ENCODE data around the gene TMEM53. TPM values are rescaled to one million over a fixed set of nuclear protein-coding genes. Genes with fewer than 3 reads are reported as not detected.

TMEM53 gene
- total and polyA plus RNA-seq, 2 of the 8 experiments (the other 6 are each of a cell fraction or from before 2014, with no cell fraction given), result 6.7 to 27.9 TPM

DNA sequence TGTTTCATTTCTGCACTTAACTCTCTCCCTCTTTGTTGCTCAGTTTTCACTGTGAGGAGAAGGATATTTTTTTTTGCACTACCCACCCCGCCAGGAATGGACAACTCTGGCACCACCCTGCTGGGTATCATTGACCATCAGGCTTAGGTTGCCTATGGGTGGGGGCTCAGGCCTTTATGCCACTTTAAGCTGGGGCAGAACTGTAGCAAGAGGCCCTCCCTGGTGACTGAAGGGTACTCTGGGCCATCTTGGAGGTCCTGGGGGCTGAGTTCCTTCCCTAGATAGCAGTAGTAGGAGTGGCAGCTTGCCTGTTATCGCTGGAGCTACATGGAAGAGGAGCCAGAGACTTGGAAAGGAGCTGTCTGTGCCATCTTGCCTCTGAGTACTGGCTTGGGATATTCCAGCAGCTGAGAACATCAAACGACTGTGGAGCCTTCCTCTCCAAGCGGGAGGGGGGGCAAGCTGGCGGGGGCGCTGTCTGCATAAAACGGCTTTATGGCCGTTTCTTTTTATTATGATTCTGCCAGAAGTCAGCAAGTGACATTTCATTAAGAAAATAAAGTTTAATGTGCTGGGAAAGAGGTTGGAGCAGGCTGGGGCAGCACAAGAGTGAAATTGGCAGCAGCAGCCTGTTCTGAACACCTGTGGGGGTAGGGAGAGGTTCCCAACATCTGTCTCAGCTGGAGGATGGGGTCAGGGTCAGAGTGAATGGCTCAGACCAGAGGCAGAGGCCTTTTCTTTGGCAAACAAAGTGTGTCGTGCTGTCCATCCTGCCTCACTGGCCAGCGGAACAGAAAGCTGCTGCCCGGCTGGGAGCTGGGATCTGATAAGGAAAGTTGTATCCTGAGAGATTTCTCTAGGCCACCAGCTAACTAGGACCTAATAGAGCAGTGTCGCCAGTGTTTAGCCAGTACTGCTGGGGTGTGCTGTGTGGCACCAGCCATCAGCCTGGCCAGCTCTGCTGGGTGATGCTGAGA, 32.9 kb downstream of the TMEM53 start:
- Histone ChIP-seq H3K79me2 (ENCODE audit: control insufficient read depth in 1 of 2, insufficient read depth in 2 of 2, low read length in 2 of 2) (no peaks in the 10 kb centered on the region), H3K27ac (ENCODE audit: low read depth, low read length) (no peak overlapping the region), H2BK20ac (ENCODE audit: low read length) (no peak overlapping the region), H4K91ac (replicated peaks; ENCODE audit: insufficient read length, low read length) (no peak overlapping the region), H3K4me1 (replicated peaks in 1 of 4; ENCODE audit: control insufficient read depth in 3 of 4, insufficient read depth in 4 of 4, low read length in 3 of 4) (no peaks in the 10 kb centered on the region), H3K27me3 (replicated peaks in 1 of 4; ENCODE audit: control insufficient read depth in 3 of 4, extremely low read depth in 1 of 4, insufficient read depth in 3 of 4, low read length in 3 of 4) (no peaks in the 10 kb centered on the region), H3K79me1 (ENCODE audit: low read depth, low read length) (peaks cover 16% of the 10 kb centered on the region), H2BK5ac (ENCODE audit: low read depth, low read length) (no peak overlapping the region), H3K9ac (replicated peaks in 1 of 4; ENCODE audit: extremely low read depth in 1 of 4, low read depth in 3 of 4, low read length in 3 of 4) (no peak overlapping the region), H3K4me3 (ENCODE audit: extremely low read depth in 1 of 4, insufficient read depth in 2 of 4, low read depth in 3 of 4, low read length in 4 of 4) (no peak overlapping the region), H3K4ac (replicated peaks; ENCODE audit: insufficient read length, low read depth, low read length) (no peak overlapping the region), H4K8ac (ENCODE audit: extremely low read depth, insufficient read depth, low read length) (no peak overlapping the region), H4K20me1 (replicated peaks in 1 of 2; ENCODE audit: control insufficient read depth in 1 of 2, insufficient read depth in 2 of 2, low read length in 2 of 2) (peaks cover 11 to 17% of the 10 kb centered on the region in 2 experiments), H3K23me2 (ENCODE audit: low read depth, low read length) (no peaks in the 10 kb centered on the region), H2BK12ac (ENCODE audit: low read depth, low read length) (no peak overlapping the region), H3K36me3 (ENCODE audit: control insufficient read depth in 2 of 4, insufficient read depth in 4 of 4, low read length in 3 of 4) (peaks cover 24 to 73% (median 64%) of the 10 kb centered on the region in 4 experiments), H3K9me3 (ENCODE audit: insufficient read depth in 2 of 2, low read depth in 1 of 2, low read length in 1 of 2) (no peaks in the 10 kb centered on the region), H2BK120ac (replicated peaks; ENCODE audit: low read depth, low read length) (no peak overlapping the region), H4K5ac (ENCODE audit: insufficient read length, low read depth, low read length) (no peak overlapping the region), H3K23ac (ENCODE audit: insufficient read length) (no peak overlapping the region), H3K56ac (replicated peaks; ENCODE audit: insufficient read length, low read depth, low read length) (no peak overlapping the region), H3K14ac (ENCODE audit: insufficient read length) (no peak overlapping the region), H3K4me2 (ENCODE audit: insufficient read depth in 1 of 2, low read depth in 2 of 2, low read length in 2 of 2) (no peak overlapping the region), H2BK15ac (ENCODE audit: low read length) (no peak overlapping the region), H3K18ac (ENCODE audit: extremely low read depth, low read length) (no peak overlapping the region), H2AFZ (ENCODE audit: low read length) (no peak overlapping the region), H2AK5ac (ENCODE audit: low read depth, low read length) (no peak overlapping the region)
- ChIA-PET CTCF (ENCODE audit: partially characterized antibody) (interaction anchor here (0.5 to 15.0 kb wide), 12 partner anchors 8 to 1946 kb away, joined by 3 to 197 read pairs (median 5); partner anchors contain the start of genes ARMH1 and TMEM53), POLR2A (ENCODE audit: partially characterized antibody) (interaction anchor here (0.6 to 30.8 kb wide), 8 partner anchors 1 to 403 kb away, joined by 3 to 633 read pairs (median 4); no protein-coding TSS in a partner anchor)
- 89% methylated on average over 12 of the region's 12 CpGs; no CpG with 5 or more reads in 1 of the 2 experiments for WGBS, 2 experiments (ENCODE audit: extremely low coverage in 1 of 2, insufficient coverage in 1 of 2, insufficient read length in 1 of 2, insufficient replicate concordance in 2 of 2, low coverage in 1 of 2, low lambda C conversion rate in 2 of 2, missing lambda C conversion rate in 1 of 2)
- FAIRE-seq (no peak), DNase-seq (ENCODE audit: low read depth in 1 of 2, low spot score in 2 of 2) (no peak)
- no peak for TF ChIP-seq JUN (IDR thresholded peaks at IDR 0.05; ENCODE audit: low read depth, low read length)
- TF ChIP-seq, protein P1, sequence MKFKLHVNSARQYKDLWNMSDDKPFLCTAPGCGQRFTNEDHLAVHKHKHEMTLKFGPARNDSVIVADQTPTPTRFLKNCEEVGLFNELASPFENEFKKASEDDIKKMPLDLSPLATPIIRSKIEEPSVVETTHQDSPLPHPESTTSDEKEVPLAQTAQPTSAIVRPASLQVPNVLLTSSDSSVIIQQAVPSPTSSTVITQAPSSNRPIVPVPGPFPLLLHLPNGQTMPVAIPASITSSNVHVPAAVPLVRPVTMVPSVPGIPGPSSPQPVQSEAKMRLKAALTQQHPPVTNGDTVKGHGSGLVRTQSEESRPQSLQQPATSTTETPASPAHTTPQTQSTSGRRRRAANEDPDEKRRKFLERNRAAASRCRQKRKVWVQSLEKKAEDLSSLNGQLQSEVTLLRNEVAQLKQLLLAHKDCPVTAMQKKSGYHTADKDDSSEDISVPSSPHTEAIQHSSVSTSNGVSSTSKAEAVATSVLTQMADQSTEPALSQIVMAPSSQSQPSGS (IDR thresholded peaks at IDR 0.05; ENCODE audit: low read length), result no peak
- TF ChIP-seq EZH2 (IDR thresholded peaks at IDR 0.05; ENCODE audit: low read depth, low read length, severe bottlenecking), result no peak
- TF ChIP-seq CEBPB (IDR thresholded peaks at IDR 0.05; ENCODE audit: low read depth, low read length), result no peak

Measured in H1 (cell line).